RKO (cell line): ENCODE data around the gene ZDHHC4.

Experiments used
- DNase-seq: peaks from one replicate; pipeline ENCODE4 v3.0.0-alpha.2; 2016; ENCODE audit warnings: low spot score

ZDHHC4 gene

GRCh38 chr7:6577369-6578113, at the start of gene ZDHHC4:
Gene ZDHHC4, plus strand, starts transcription at chr7:6577454. Its CDS starts 3,108 bp downstream, at chr7:6580562.
- DNase-seq, result peak; percentile 89

GRCh38 chr7:6528401-6529130, 48.7 kb upstream of the ZDHHC4 start:
- DNase-seq, result no peak

- no peak for DNase-seq
These were observed 47.6 kb upstream of the ZDHHC4 start for GRCh38 chr7:6529643-6530042.

- DNase-seq, result no peak
These were observed 46.4 kb upstream of the ZDHHC4 start for GRCh38 chr7:6530626-6531491.

GRCh38 chr7:6531492-6532279, 45.6 kb upstream of the ZDHHC4 start:
- DNase-seq, result no peak

GRCh38 chr7:6532516-6532915, 44.7 kb upstream of the ZDHHC4 start:
- no peak for DNase-seq

- no peak for DNase-seq
These were observed 43.3 kb upstream of the ZDHHC4 start for GRCh38 chr7:6533893-6534495.

GRCh38 chr7:6536262-6537260, 40.7 kb upstream of the ZDHHC4 start:
- no peak for DNase-seq

- DNase-seq, result no peak
These were observed 34.9 kb upstream of the ZDHHC4 start for GRCh38 chr7:6542368-6542767.

- DNase-seq, result no peak
These were observed 31.7 kb upstream of the ZDHHC4 start for GRCh38 chr7:6545398-6546126.

- DNase-seq, result no peak
These were observed 30.6 kb upstream of the ZDHHC4 start for GRCh38 chr7:6546498-6547251.

GRCh38 chr7:6547400-6547799, 29.9 kb upstream of the ZDHHC4 start:
- DNase-seq, result no peak

- DNase-seq, result no peak
These were observed 26.2 kb upstream of the ZDHHC4 start, which contains the start of gene GRID2IP for GRCh38 chr7:6551016-6551511. Gene GRID2IP, minus strand, starts transcription at chr7:6551461. Its CDS starts 25 bp downstream, at chr7:6551436.

- no peak for DNase-seq
These were observed 23.7 kb upstream of the ZDHHC4 start for GRCh38 chr7:6553448-6554044.

- no peak for DNase-seq
These were observed 22.4 kb upstream of the ZDHHC4 start for GRCh38 chr7:6554848-6555247.

GRCh38 chr7:6556196-6556595, 21.1 kb upstream of the ZDHHC4 start:
- no peak for DNase-seq

GRCh38 chr7:6558837-6559236, 18.4 kb upstream of the ZDHHC4 start:
- peak; percentile 77 for DNase-seq

GRCh38 chr7:6559896-6560295, 17.4 kb upstream of the ZDHHC4 start:
- DNase-seq, result no peak
